MM.1S (cell line): ENCODE measurements around the gene GINS2.

Experiments
- DNase-seq: peaks from one replicate; pipeline ENCODE4 v3.0.0-alpha.2; 2015
- H2AFZ ChIP-seq: fragments of 300-600 bp; sonication (generic); 2 replicates; pipeline ENCODE4 v1.6.0; 2016; ENCODE audit warnings: antibody characterized with exemption, low read length
- H3F3A ChIP-seq: fragments of 300-600 bp; sonication (generic); 2 replicates; pipeline ENCODE4 v1.6.1; 2016; ENCODE audit warnings: mild to moderate bottlenecking, antibody characterized with exemption, low read length, moderate library complexity, mixed read lengths; ENCODE audit not compliant: insufficient read depth
- H3K27ac ChIP-seq: fragments of 300-600 bp; sonication (generic); 2 replicates; pipeline ENCODE4 v1.5.1; 2016; ENCODE audit warnings: mild to moderate bottlenecking, low read length
- H3K27me3 ChIP-seq: fragments of 300-600 bp; sonication (generic); replicated peaks from 2 replicates; pipeline ENCODE4 v1.6.0; 2016; ENCODE audit warnings: low read length; ENCODE audit not compliant: insufficient read depth
- H3K36me3 ChIP-seq: fragments of 300-600 bp; sonication (generic); replicated peaks from 2 replicates; pipeline ENCODE4 v1.6.1; 2016; ENCODE audit warnings: mild to moderate bottlenecking, low read length, mixed read lengths; ENCODE audit not compliant: insufficient read depth
- H3K4me1 ChIP-seq: fragments of 300-600 bp; sonication (generic); 2 replicates; pipeline ENCODE4 v1.6.1; 2016; ENCODE audit warnings: low read length, mixed read lengths
- H3K4me2 ChIP-seq: fragments of 300-600 bp; sonication (generic); 2 replicates; pipeline ENCODE4 v1.6.0; 2016; ENCODE audit warnings: low read depth, low read length
- H3K4me3 ChIP-seq: fragments of 300-600 bp; sonication (generic); 2 replicates; pipeline ENCODE4 v1.5.1; 2016; ENCODE audit warnings: low read length, mixed read lengths
- H3K79me2 ChIP-seq: fragments of 300-600 bp; sonication (generic); 2 replicates; pipeline ENCODE4 v1.6.1; 2016; ENCODE audit warnings: mixed run types, low read length, mixed read lengths
- H3K9ac ChIP-seq: fragments of 300-600 bp; sonication (generic); 2 replicates; pipeline ENCODE4 v1.6.1; 2016; ENCODE audit warnings: low read length, mixed read lengths
- H3K9me2 ChIP-seq: fragments of 300-600 bp; sonication (generic); replicated peaks from 2 replicates; pipeline ENCODE4 v1.6.1; 2016; ENCODE audit warnings: mild to moderate bottlenecking, low read length, mixed read lengths; ENCODE audit not compliant: insufficient read depth
- H3K9me3 ChIP-seq: fragments of 300-600 bp; sonication (generic); replicated peaks from 2 replicates; pipeline ENCODE4 v1.6.1; 2016; ENCODE audit warnings: mild to moderate bottlenecking, low read length, mixed read lengths; ENCODE audit not compliant: insufficient read depth
- H4K20me1 ChIP-seq: fragments of 300-600 bp; sonication (generic); 2 replicates; pipeline ENCODE4 v1.6.1; 2016; ENCODE audit warnings: mild to moderate bottlenecking, low read length, moderate library complexity, mixed read lengths; ENCODE audit not compliant: insufficient read depth
- CTCF ChIP-seq: fragments of 300-600 bp; sonication (generic); IDR thresholded peaks from 2 replicates; pipeline ENCODE4 v1.5.1; 2016; ENCODE audit warnings: antibody characterized with exemption, low read length, mixed read lengths
- EZH2 ChIP-seq: fragments of 300-600 bp; sonication (generic); optimal IDR thresholded peaks from 2 replicates; pipeline ENCODE3; 2017; ENCODE audit warnings: low read depth, mild to moderate bottlenecking, antibody characterized with exemption, low read length, mixed read lengths
- EZH2phosphoT487 ChIP-seq: fragments of 300-600 bp; sonication (generic); IDR thresholded peaks from 2 replicates; pipeline ENCODE4 v1.6.1; 2018; ENCODE audit warnings: antibody characterized with exemption, low read length

GINS2 gene

DNA sequence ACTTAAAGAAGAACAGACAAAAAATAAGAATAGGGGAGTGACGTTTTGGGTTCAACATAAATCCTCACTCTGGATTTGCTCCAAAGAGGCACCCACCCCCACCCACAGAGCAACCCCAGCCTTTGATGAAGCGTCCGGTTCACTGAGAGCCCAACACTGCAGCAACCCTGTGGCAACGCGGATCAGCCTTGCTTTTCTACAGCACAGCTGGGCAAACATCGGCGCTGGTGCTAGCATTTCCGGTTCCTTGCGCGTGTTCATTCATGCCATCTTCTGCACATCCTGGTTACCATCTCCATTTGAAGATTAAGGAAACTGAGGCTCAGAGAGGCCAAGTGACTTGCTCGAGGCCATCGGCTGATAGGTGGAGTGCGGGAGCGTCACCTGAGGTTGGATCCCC, 8.7 kb upstream of the GINS2 start:
- no peaks in the 10 kb centered on the region for H3K4me1 ChIP-seq
- H3K79me2 ChIP-seq = no peaks in the 10 kb centered on the region
- no peak overlapping the region for H2AFZ ChIP-seq
- no peak for DNase-seq
- no peaks in the 10 kb centered on the region for H3K9me2 ChIP-seq
- peaks cover 6% of the 10 kb centered on the region for H3K27me3 ChIP-seq
- H3K9me3 ChIP-seq = no peaks in the 10 kb centered on the region
- no peak overlapping the region for H3K27ac ChIP-seq
- no peak overlapping the region for H3K4me3 ChIP-seq
- H3K4me2 ChIP-seq = no peak overlapping the region
- H3F3A ChIP-seq = no peaks in the 10 kb centered on the region
- H3K9ac ChIP-seq = no peak overlapping the region
- TF ChIP-seq EZH2 = no peak
- no peak for TF ChIP-seq EZH2phosphoT487
- TF ChIP-seq CTCF = no peak
- H3K36me3 ChIP-seq = no peaks in the 10 kb centered on the region
- no peaks in the 10 kb centered on the region for H4K20me1 ChIP-seq

DNA sequence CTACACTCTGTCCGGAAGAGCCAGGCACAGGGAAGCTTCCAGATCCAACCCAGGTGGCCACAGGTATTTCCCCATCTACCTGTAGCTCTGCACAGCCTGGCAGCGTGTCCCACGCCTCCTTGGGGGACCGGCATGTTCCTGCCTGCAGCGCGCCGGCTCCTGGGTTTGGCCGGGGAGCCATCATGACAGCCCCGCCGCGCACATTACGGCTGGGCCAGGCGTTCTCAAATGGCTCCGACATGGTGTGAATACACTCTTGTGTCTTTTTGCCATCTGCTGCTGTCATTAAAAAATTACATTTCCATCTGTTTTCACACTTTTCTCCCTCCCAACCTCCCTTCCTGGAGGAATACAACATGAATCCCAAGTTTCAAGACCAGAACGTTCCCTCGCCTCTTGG, 8.0 kb upstream of the GINS2 start:
- no peak for DNase-seq
- no peak overlapping the region for H2AFZ ChIP-seq
- no peaks in the 10 kb centered on the region for H3K9me2 ChIP-seq
- no peak overlapping the region for H3K4me3 ChIP-seq
- H3K27me3 ChIP-seq = peaks cover 6% of the 10 kb centered on the region
- no peak overlapping the region for H3K9ac ChIP-seq
- no peaks in the 10 kb centered on the region for H3K36me3 ChIP-seq
- H4K20me1 ChIP-seq = no peaks in the 10 kb centered on the region
- no peaks in the 10 kb centered on the region for H3K9me3 ChIP-seq
- no peak overlapping the region for H3K27ac ChIP-seq
- no peaks in the 10 kb centered on the region for H3F3A ChIP-seq
- TF ChIP-seq EZH2phosphoT487 (no peak), EZH2 (no peak), CTCF (no peak)
- H3K4me2 ChIP-seq = no peak overlapping the region
- no peaks in the 10 kb centered on the region for H3K4me1 ChIP-seq
- no peaks in the 10 kb centered on the region for H3K79me2 ChIP-seq

DNA sequence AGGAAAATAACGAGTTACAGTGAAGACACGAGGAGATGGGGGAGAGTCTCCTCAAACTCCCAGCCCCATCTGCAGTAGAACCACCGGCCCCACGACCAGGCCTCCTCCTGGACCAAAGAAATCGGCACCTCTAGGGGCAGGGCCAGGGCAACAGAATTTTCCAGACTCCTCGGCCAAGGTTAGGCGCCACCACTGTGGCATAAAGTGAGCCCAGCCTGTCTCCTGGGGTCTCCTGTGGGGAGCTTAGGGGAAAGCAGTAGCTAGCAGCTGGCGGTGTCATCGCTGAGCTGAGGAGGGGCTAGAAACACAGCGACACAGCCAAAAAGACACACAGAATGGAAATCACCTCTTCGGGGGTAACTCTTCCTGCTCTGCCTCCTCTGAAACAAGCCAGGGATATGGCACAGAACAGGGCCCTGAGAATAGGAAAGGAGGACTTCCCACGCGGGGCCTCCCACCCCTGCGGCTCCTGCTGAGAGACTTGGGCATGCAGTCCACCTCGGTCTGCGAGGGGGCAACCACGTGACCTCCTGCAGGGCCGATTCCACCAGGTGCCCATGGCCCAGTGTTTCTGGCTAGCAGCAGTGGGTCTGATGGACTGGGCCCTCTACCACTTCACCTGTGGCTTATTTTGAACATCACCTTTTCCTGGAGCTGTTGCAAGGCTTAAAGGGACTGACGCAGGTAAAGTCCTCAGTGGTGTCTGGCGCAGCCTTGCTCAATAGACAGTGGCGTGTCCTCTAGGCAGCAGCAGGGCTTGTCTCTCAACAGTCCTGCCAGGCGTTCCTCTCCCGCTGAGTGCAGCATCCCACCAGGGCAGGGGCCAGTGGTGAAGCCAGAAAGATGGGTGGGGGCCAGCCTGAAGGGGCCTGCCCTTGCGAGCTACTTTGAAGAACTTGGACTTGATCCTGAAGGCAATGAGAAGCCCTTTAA, 6.7 kb upstream of the GINS2 start:
- Histone ChIP-seq H3K9me2 (no peaks in the 10 kb centered on the region), H3F3A (no peaks in the 10 kb centered on the region), H3K36me3 (no peaks in the 10 kb centered on the region), H3K4me3 (no peak overlapping the region), H2AFZ (no peak overlapping the region), H3K27me3 (peaks cover 6% of the 10 kb centered on the region; the same call in 1 of the 2 replicates), H3K4me2 (no peak overlapping the region), H3K4me1 (no peaks in the 10 kb centered on the region), H3K27ac (no peak overlapping the region), H3K9me3 (no peaks in the 10 kb centered on the region), H3K79me2 (no peaks in the 10 kb centered on the region), H3K9ac (no peak overlapping the region), H4K20me1 (no peaks in the 10 kb centered on the region)
- DNase-seq = no peak
- TF ChIP-seq CTCF (no peak), EZH2 (no peak), EZH2phosphoT487 (no peak)
